A549 (cell line): ENCODE measurements around the gene GALNT14. TPM values are rescaled to one million over a fixed set of nuclear protein-coding genes. Genes with fewer than 3 reads are reported as not detected.

Source experiments
- ATAC-seq, 2 experiments: fragments of 200-7000 bp in 1 of 2; fragments of >200 bp in 1 of 2; cut with Nextera tagmentation in 1 of 2; cut with Tn5 transposase in 1 of 2; 3 replicates each; pipeline versions ENCODE4 v1.8.0 to v1.9.1; 2018 to 2020; ENCODE audit warnings: mild to moderate bottlenecking in 1 of 2, moderate library complexity in 1 of 2
- CTCF ChIA-PET: fragments of 300-600 bp; sonication (Branson Sonifier 250); formaldehyde crosslinking; extraction: SDS; loops from one replicate; lab custom pipeline; 2021; ENCODE audit warnings: antibody characterized with exemption, inconsistent platforms; lab: Yijun Ruan, JAX
- POLR2A ChIA-PET: fragments of 350-600 bp; formaldehyde crosslinking; extraction: SDS; loops from one replicate; lab custom pipeline; 2021; ENCODE audit warnings: antibody characterized with exemption, inconsistent platforms; lab: Yijun Ruan, JAX
- DNase-seq, 2 experiments: peaks; one replicate each; pipeline versions ENCODE4 v3.0.0 to v3.0.0-alpha.2; 2011 to 2016; ENCODE audit warnings: low read depth in 1 of 2, low spot score in 1 of 2
- FAIRE-seq: peaks from 2 replicates; lab custom pipeline; 2011; peaks lifted over from hg19 to GRCh38; lab: Jason Lieb, UNC
- H3K27ac ChIP-seq, 2 experiments: fragments of >200 bp; sonication (Bioruptor Twin); formaldehyde crosslinking; 3 replicates each; pipeline ENCODE4 v1.5.1; 2016 to 2017
- H3K4me1 ChIP-seq: fragments of >200 bp; sonication (Bioruptor Twin); formaldehyde crosslinking; 3 replicates; pipeline ENCODE4 v1.6.1; 2016
- H3K4me2 ChIP-seq: fragments of >200 bp; sonication (Bioruptor Twin); formaldehyde crosslinking; 3 replicates; pipeline ENCODE4 v1.6.1; 2016
- H3K4me3 ChIP-seq: fragments of >200 bp; sonication (Bioruptor Twin); formaldehyde crosslinking; 3 replicates; pipeline ENCODE4 v1.5.1; 2016
- H3K9me3 ChIP-seq: fragments of >200 bp; sonication (Bioruptor Twin); formaldehyde crosslinking; 3 replicates; pipeline ENCODE4 v1.6.1; 2016
- ATOH8 ChIP-seq: fragments of 250-450 bp; sonication (Bioruptor Pico); IDR thresholded peaks from 2 replicates; pipeline ENCODE4 v1.5.0; 2020; ENCODE audit warnings: low read depth, mild to moderate bottlenecking, moderate library complexity
- CBX2 ChIP-seq: fragments of 200-600 bp; sonication (generic); IDR thresholded peaks from 2 replicates; pipeline ENCODE4 v1.6.1; 2016; ENCODE audit warnings: low read depth, mild to moderate bottlenecking, borderline replicate concordance
- CBX8 ChIP-seq: fragments of 200-600 bp; sonication (generic); IDR thresholded peaks from 2 replicates; pipeline ENCODE4 v1.6.1; 2016
- CHD2 ChIP-seq: fragments of 150-350 bp; IDR thresholded peaks from 2 replicates; pipeline ENCODE4 v1.6.1; 2014; ENCODE audit warnings: low read length; ENCODE audit not compliant: partially characterized antibody
- EP300 ChIP-seq, 2 experiments: fragments of >200 bp; sonication (Bioruptor Twin); formaldehyde crosslinking; IDR thresholded peaks; 2 replicates in 1 of 2; 3 replicates in 1 of 2; pipeline ENCODE4 v1.6.1; 2016 to 2017
- FOSL2 ChIP-seq, 2 experiments: fragments of 450-650 bp in 1 of 2; fragments of >200 bp in 1 of 2; sonication (Bioruptor Twin) in 1 of 2; formaldehyde crosslinking; IDR thresholded peaks; 2 replicates each; pipeline versions ENCODE4 v1.5.0 to v1.6.1; 2016 to 2020; ENCODE audit warnings: mild to moderate bottlenecking in 1 of 2, moderate library complexity in 1 of 2
- FOXS1 ChIP-seq: fragments of 250-450 bp; sonication (Bioruptor Pico); IDR thresholded peaks from 2 replicates; pipeline ENCODE4 v1.5.0; 2020; ENCODE audit warnings: mild to moderate bottlenecking, moderate library complexity
- GATA3 ChIP-seq: IDR thresholded peaks from 2 replicates; pipeline ENCODE4 v1.6.1; 2012; ENCODE audit warnings: borderline replicate concordance
- HDAC2 ChIP-seq: fragments of 200-600 bp; sonication (generic); IDR thresholded peaks from 2 replicates; pipeline ENCODE4 v1.6.1; 2016
- HEYL ChIP-seq: fragments of 250-450 bp; sonication (Bioruptor Pico); IDR thresholded peaks from 2 replicates; pipeline ENCODE4 v1.8.0; 2021; ENCODE audit warnings: mild to moderate bottlenecking, moderate library complexity
- JUNB ChIP-seq: fragments of >200 bp; sonication (Bioruptor Twin); formaldehyde crosslinking; IDR thresholded peaks from 2 replicates; pipeline ENCODE4 v1.6.1; 2016
- MAFK ChIP-seq: fragments of 450-650 bp; IDR thresholded peaks from 2 replicates; pipeline ENCODE4 v1.6.1; 2014; ENCODE audit not compliant: partially characterized antibody
- MAX ChIP-seq: IDR thresholded peaks from 2 replicates; pipeline ENCODE4 v1.6.1; 2012
- MAZ ChIP-seq: fragments of 150-350 bp; IDR thresholded peaks from 2 replicates; pipeline ENCODE4 v1.6.1; 2014; ENCODE audit warnings: antibody characterized with exemption, low read depth, low read length, borderline replicate concordance
- MYC ChIP-seq: IDR thresholded peaks from 2 replicates; pipeline ENCODE4 v1.6.1; 2012; ENCODE audit warnings: mild to moderate bottlenecking, inconsistent platforms, low read length, improper control_type of control experiment, borderline replicate concordance
- NFE2L2 ChIP-seq: fragments of 150-350 bp; conservative IDR thresholded peaks from 2 replicates; pipeline ENCODE4 v1.6.1; 2014; ENCODE audit warnings: low read length
- NPAS2 ChIP-seq: fragments of 250-450 bp; sonication (Bioruptor Pico); IDR thresholded peaks from 2 replicates; pipeline ENCODE4 v1.8.0; 2022; ENCODE audit warnings: mild to moderate bottlenecking, moderate library complexity, borderline replicate concordance
- NR3C1 ChIP-seq: fragments of >200 bp; sonication (Bioruptor Twin); formaldehyde crosslinking; IDR thresholded peaks from 3 replicates; pipeline ENCODE4 v1.6.1; 2017
- PHF8 ChIP-seq: fragments of 200-600 bp; sonication (generic); IDR thresholded peaks from 2 replicates; pipeline ENCODE4 v1.6.1; 2016; ENCODE audit warnings: low read depth, mild to moderate bottlenecking, antibody characterized with exemption, moderate library complexity, borderline replicate concordance
- POLR2A ChIP-seq: IDR thresholded peaks from 2 replicates; pipeline ENCODE4 v1.6.1; 2012; ENCODE audit warnings: mild to moderate bottlenecking, low read length
- POLR2AphosphoS2 ChIP-seq: conservative IDR thresholded peaks from 2 replicates; pipeline ENCODE4 v1.6.1; 2012; ENCODE audit warnings: low read length, improper control_type of control experiment, inconsistent platforms
- RAD21 ChIP-seq, 2 experiments: fragments of >200 bp in 1 of 2; sonication (Bioruptor Twin) in 1 of 2; formaldehyde crosslinking in 1 of 2; IDR thresholded peaks in 1 of 2; conservative IDR thresholded peaks in 1 of 2; 2 replicates in 1 of 2; 3 replicates in 1 of 2; pipeline ENCODE4 v1.6.1; 2012 to 2018; ENCODE audit warnings: inconsistent platforms in 1 of 2
- RCOR1 ChIP-seq: fragments of 150-350 bp; IDR thresholded peaks from 2 replicates; pipeline ENCODE4 v1.6.1; 2014; ENCODE audit warnings: antibody characterized with exemption, low read length, low read depth
- RFX5 ChIP-seq: fragments of 450-650 bp; IDR thresholded peaks from 2 replicates; pipeline ENCODE4 v1.7.1; 2014; ENCODE audit warnings: antibody characterized with exemption, mild to moderate bottlenecking, moderate library complexity
- TFCP2L1 ChIP-seq: fragments of 250-450 bp; sonication (Bioruptor Pico); IDR thresholded peaks from 2 replicates; pipeline ENCODE4 v1.5.0; 2021; ENCODE audit warnings: mild to moderate bottlenecking
- ZNF302 ChIP-seq: fragments of 250-450 bp; sonication (Bioruptor Pico); IDR thresholded peaks from 2 replicates; pipeline ENCODE4 v1.9.0; 2021; ENCODE audit warnings: inconsistent platforms, mild to moderate bottlenecking, moderate library complexity
- WGBS: methylation state at CpG from one replicate; pipeline ENCODE4 v1.1.6; 2017; ENCODE audit errors: missing lambda C conversion rate; 5-methylcytosine and 5-hydroxymethylcytosine counted together
- polyA plus RNA-seq, 4 experiments: library from polyadenylated mRNA; depleted of rRNA in 3 of 4; stranded (reverse); fragments of >200 nt; fragmentation: RNase III in 1 of 4; extraction: RNeasy Plus Mini Kit Qiagen cat#74134 plus additional on column Dnase treatment in 1 of 4; gene quantifications; 2 replicates in 3 of 4; 3 replicates in 1 of 4; pipeline ENCODE4 v1.2.3, GENCODE V29; 2011 to 2017
- TF ChIP-seq, protein P1 (sequence below): fragments of 200-600 bp; sonication (generic); IDR thresholded peaks from 2 replicates; pipeline ENCODE4 v1.6.1; 2016; ENCODE audit warnings: antibody characterized with exemption, mild to moderate bottlenecking, moderate library complexity
- TF ChIP-seq, protein P2 (sequence below): fragments of 150-350 bp; IDR thresholded peaks from 2 replicates; pipeline ENCODE4 v1.6.1; 2014; ENCODE audit warnings: low read depth, mild to moderate bottlenecking, low read length

Gene GALNT14
- polyA plus RNA-seq, 2 of the 4 experiments (the other 2 are of a cell fraction) = 34.4 to 38.3 TPM

GRCh38 chr2:31141443-31142085 is 3.3 kb upstream of the GALNT14 start:
- no peaks in the 10 kb centered on the region for H3K9me3 ChIP-seq
- ChIA-PET CTCF (interaction anchor here (0.6 to 9.5 kb wide), 7 partner anchors 9 to 428 kb away, joined by 3 to 102 read pairs (median 7); no protein-coding TSS in a partner anchor), POLR2A (no interaction called here)
- TF ChIP-seq, protein P1, sequence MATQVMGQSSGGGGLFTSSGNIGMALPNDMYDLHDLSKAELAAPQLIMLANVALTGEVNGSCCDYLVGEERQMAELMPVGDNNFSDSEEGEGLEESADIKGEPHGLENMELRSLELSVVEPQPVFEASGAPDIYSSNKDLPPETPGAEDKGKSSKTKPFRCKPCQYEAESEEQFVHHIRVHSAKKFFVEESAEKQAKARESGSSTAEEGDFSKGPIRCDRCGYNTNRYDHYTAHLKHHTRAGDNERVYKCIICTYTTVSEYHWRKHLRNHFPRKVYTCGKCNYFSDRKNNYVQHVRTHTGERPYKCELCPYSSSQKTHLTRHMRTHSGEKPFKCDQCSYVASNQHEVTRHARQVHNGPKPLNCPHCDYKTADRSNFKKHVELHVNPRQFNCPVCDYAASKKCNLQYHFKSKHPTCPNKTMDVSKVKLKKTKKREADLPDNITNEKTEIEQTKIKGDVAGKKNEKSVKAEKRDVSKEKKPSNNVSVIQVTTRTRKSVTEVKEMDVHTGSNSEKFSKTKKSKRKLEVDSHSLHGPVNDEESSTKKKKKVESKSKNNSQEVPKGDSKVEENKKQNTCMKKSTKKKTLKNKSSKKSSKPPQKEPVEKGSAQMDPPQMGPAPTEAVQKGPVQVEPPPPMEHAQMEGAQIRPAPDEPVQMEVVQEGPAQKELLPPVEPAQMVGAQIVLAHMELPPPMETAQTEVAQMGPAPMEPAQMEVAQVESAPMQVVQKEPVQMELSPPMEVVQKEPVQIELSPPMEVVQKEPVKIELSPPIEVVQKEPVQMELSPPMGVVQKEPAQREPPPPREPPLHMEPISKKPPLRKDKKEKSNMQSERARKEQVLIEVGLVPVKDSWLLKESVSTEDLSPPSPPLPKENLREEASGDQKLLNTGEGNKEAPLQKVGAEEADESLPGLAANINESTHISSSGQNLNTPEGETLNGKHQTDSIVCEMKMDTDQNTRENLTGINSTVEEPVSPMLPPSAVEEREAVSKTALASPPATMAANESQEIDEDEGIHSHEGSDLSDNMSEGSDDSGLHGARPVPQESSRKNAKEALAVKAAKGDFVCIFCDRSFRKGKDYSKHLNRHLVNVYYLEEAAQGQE = no peak
- TF ChIP-seq CBX8 (no peak), EP300 (IDR thresholded peaks at IDR 0.05) (no peak), RAD21 (conservative IDR thresholded peaks at IDR 0.05 in 1 of 2, IDR thresholded peaks at IDR 0.05 in 1 of 2) (no peak), MYC (no peak), FOSL2 (IDR thresholded peaks at IDR 0.05) (no peak), FOSL2 (CRISPR knock-in tag; IDR thresholded peaks at IDR 0.05) (no peak), MAZ (no peak), POLR2A (no peak), MAX (no peak), TFCP2L1 (CRISPR knock-in tag) (no peak), GATA3 (no peak), JUNB (no peak), HEYL (no peak), HDAC2 (no peak), RCOR1 (no peak), PHF8 (no peak), ATOH8 (CRISPR knock-in tag) (no peak), NPAS2 (CRISPR knock-in tag) (no peak), NR3C1 (no peak)
- no peak for ATAC-seq
- peaks cover 4% of the 10 kb centered on the region for H3K4me1 ChIP-seq
- no peak overlapping the region for H3K4me2 ChIP-seq
- no peak for FAIRE-seq
- H3K4me3 ChIP-seq = no peak overlapping the region
- 78% methylated on average over 15 of the region's 15 CpGs for WGBS
- DNase-seq = no peak
- no peak overlapping the region for H3K27ac ChIP-seq

DNA sequence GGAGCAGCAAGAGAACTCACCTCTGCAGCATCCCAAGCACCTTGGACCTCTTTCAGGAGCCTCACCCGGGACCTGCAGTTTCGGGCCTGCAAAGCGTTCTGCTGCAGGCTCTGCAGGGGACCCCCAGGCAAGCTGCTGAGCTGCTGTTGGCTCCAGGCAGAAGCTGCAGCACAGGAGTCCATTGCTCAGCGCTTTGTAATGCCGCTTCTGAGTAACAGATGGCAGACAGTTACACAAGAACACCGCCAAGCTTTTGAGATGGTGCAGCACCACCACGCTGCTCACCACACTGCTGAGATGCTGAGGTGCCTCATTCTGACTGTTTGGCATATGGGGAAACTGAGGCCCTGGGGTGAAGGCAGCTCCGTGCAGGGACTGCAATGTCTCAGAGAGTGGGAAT is 1.9 kb upstream of the GALNT14 start:
- no peak overlapping the region for H3K27ac ChIP-seq
- ATAC-seq (no peak), DNase-seq (no peak), FAIRE-seq (no peak)
- 92% methylated on average over 8 of the region's 8 CpGs for WGBS
- TF ChIP-seq POLR2AphosphoS2 (no peak), HDAC2 (no peak), RFX5 (no peak), EP300 (IDR thresholded peaks at IDR 0.05) (no peak), ZNF302 (no peak), FOXS1 (CRISPR knock-in tag) (no peak), CHD2 (no peak), MAFK (no peak), NFE2L2 (no peak), CBX2 (no peak), JUNB (no peak)
- TF ChIP-seq, protein P2, sequence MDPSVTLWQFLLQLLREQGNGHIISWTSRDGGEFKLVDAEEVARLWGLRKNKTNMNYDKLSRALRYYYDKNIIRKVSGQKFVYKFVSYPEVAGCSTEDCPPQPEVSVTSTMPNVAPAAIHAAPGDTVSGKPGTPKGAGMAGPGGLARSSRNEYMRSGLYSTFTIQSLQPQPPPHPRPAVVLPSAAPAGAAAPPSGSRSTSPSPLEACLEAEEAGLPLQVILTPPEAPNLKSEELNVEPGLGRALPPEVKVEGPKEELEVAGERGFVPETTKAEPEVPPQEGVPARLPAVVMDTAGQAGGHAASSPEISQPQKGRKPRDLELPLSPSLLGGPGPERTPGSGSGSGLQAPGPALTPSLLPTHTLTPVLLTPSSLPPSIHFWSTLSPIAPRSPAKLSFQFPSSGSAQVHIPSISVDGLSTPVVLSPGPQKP = no peak
- CTCF ChIA-PET = interaction anchor here (1.0 to 9.5 kb wide), 13 partner anchors 8 to 458 kb away, joined by 3 to 102 read pairs (median 5); no protein-coding TSS in a partner anchor
- H3K4me3 ChIP-seq = no peak overlapping the region
- POLR2A ChIA-PET = no interaction called here
- peaks cover 11% of the 10 kb centered on the region for H3K4me1 ChIP-seq
- no peak overlapping the region for H3K4me2 ChIP-seq
- H3K9me3 ChIP-seq = no peaks in the 10 kb centered on the region
